HG02678 (cell line): ENCODE data around the gene COL4A1.

ENCODE experiments used
- ATAC-seq: cut with Tn5 transposase; IDR thresholded peaks from one replicate; pipeline ENCODE4 v1.9.1; 2021; ENCODE audit warnings: mild to moderate bottlenecking, moderate library complexity; ENCODE audit not compliant: unreplicated experiment

Gene COL4A1

DNA sequence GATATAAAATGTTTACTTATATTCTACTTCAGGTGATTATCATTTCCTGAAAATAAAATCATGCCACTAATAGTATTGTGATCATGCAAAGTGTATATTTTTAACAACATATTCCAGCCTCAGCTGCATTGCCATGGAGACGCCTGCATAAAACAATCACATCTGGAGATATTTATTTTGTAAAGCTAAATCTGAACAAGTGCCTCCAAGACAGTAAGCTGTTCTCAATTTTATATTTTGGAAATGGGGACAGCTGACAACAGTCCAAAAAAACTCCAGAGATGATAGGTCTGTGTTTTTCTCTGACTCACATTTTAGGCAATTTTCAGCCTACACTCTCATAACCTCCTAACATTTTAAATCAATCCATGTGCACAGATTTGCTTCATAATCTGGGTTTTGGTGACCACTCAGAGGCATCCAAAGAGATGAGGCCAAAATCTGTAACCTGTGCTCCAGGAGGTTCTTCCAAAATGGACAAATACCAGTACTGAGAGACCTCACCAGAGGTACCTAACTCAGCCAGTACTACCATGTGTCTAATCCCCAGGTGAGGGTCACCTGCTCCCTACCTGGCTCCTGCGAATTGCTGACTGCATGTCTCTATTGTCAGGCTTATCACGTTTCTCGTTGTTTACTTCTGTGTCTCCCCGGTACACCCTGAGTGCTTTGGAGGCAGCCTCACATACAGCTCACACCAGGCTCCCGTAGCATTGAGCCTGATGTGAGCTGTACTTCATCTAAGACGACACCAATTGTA, 62.7 kb downstream of the COL4A1 start:
- no peak for ATAC-seq

DNA sequence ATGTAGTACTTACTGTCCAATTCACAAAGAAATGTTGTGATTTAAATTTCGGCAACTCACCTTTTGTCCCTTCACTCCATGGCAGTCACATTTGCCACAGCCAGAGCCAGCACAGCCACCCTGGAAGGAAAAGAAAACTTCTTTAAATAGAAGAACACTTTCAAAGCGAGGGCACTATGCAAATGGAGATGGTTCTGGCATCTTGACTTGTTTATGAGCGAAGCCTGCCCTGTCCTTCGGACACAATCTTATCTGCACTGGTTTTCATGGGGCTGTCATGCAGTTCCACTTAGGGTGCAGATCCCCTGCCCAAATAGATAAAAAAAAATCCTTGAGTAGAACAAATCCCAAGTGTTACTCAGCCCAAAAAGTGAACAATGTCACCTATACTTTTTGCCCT, 64.3 kb downstream of the COL4A1 start:
- no peak for ATAC-seq

GRCh38 chr13:110240943-110241342, 66.0 kb downstream of the COL4A1 start:
- no peak for ATAC-seq

- no peak for ATAC-seq
Observed at GRCh38 chr13:110240352-110240751, 66.6 kb downstream of the COL4A1 start.

GRCh38 chr13:110239280-110240125, 67.5 kb downstream of the COL4A1 start:
- ATAC-seq, result no peak

DNA sequence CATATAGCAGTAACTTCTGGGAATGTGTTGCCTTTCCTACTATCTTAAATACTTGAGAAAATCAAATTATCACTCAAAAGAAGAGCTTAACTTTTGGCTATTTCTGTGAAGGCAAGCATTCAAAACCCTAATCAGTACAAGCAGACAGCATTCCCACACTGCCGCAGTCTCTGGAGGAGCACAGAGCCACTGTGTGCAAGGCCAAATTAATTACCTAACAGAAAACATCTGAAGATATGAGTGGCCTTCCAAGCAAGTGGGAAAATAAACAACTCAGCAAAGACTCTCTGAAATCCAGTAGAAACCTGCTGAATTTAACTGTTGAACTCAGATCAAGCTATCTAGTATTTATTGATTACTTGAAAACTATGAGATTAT, 68.2 kb downstream of the COL4A1 start:
- no peak for ATAC-seq

GRCh38 chr13:110237875-110238817, 68.8 kb downstream of the COL4A1 start:
- no peak for ATAC-seq

GRCh38 chr13:110236831-110237261, 70.1 kb downstream of the COL4A1 start:
- ATAC-seq, result no peak

GRCh38 chr13:110236431-110236830, 70.5 kb downstream of the COL4A1 start:
- ATAC-seq, result no peak

DNA sequence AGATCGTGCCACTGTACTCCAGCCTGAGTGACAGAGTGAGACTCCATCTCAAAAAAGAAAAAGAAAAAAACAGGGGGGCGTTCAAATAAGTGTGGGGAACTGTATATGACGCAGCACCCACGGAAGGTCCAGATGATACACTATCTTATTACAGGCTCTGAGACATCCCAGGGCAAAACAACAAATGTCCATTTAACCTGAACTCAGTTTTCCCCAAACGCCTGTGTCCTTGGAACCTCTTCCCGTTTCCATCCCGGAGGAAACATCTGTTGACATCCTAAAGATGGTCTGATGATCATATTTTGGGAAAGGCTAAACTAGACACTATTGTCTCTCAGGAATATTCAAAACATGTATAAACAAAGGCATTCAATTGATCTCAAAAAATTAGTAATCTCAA, 72.4 kb downstream of the COL4A1 start:
- no peak for ATAC-seq

- no peak for ATAC-seq
Observed at GRCh38 chr13:110233951-110234280, 73.0 kb downstream of the COL4A1 start.

DNA sequence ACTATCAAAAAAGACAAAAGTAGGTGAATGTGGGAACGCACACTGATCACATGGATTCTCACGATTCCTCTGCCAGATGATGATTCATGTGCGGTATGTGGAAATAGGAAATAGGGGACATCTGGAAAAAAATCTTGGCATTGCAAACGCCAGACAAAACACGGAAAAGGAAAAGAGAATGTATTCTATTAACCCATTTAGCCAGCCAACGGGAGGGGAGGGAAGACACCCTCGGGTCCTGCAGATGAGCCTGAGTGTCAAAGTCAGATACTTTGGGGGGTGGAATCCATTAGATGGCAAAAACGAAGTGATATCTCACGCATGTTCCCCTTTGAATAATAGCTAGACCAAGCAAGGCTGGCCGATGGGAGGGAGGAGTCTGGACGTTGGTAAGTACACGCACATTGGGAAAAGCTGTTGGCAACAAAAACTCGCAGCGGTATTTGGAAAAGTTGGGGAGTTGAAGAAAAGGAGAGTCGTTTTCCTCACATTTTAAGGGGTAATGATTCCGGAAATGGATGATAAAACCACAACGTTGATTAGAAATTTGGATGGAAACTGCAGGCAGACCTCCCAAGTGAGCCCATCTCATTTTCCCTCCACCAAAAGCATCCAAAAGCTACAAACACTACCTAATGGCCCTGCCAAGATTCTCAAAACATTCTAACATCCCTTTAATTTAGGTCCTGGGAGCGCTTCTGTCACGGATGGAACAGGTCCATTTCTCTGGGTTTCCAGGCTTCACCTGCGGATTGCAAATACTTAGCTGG, 73.6 kb downstream of the COL4A1 start:
- ATAC-seq, result no peak

- ATAC-seq, result no peak
Observed at GRCh38 chr13:110232756-110233155, 74.2 kb downstream of the COL4A1 start.

DNA sequence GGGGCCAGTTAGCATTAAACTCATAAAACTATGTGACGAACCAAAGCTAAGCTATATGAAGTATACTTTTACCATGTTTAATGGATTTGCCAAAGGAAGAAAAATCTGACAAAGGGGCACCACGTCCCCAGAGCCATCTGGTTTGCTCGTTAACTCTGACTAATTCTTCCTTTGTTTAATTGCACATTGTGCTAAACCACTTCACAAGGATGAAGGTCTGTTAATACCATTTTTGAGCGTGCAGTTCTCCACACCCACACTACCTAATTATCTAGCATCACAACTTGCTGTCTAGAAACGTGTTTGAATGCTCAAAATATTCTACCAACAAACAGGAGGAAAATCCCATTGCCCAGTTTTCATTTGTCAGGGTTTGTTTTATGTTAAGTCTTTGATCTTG, 74.8 kb downstream of the COL4A1 start:
- ATAC-seq, result no peak

DNA sequence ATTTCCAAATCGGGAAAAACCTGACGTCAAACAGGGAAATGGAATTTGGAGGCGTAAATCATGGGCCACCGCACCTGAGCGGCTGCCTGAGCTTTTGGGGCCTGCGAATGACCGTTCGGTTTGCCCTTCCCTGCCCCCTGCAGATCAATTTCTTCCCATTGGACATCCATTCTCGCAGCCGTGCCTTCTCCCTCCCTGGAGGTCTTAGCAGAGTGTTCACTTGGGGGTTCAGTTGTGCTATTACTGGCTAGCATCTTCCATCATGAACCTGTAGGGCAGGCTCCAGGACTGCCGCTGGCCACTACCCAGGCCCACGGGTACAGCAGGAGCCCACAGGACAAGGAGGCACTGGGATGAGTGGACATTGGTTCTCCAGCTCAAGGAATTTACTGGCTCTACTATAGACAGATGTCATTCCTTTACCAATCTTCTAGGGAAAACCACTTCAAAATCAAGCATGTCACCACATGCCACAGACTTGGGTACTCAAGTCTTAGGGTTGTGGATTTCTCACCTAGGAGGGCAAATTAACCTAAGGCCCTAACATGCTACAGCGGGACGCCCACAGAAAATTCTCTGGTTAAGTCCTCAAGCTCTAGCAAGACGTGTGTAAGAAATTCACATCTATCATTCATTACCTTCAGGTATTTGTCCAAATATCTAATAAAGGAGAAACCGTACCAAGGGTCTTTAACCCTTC, 75.5 kb downstream of the COL4A1 start:
- ATAC-seq, result no peak

- no peak for ATAC-seq
Observed at GRCh38 chr13:110230661-110231347, 76.2 kb downstream of the COL4A1 start.

- no peak for ATAC-seq
Observed at GRCh38 chr13:110229905-110230563, 76.9 kb downstream of the COL4A1 start.

- no peak for ATAC-seq
Observed at GRCh38 chr13:110228936-110229904, 77.7 kb downstream of the COL4A1 start.
